AML-193 (cell line): ENCODE data around the gene SCPEP1.
"Not testable (repeated sequence)": the region's sequence is repeated elsewhere in the genome, so short reads cannot be mapped to it uniquely, and the experiment has no call there.

ENCODE experiments used
- DNase-seq, 2 experiments: peaks; one replicate each; lab custom pipeline; 2025; lab: John Stamatoyannopoulos, UW

Gene SCPEP1

DNA sequence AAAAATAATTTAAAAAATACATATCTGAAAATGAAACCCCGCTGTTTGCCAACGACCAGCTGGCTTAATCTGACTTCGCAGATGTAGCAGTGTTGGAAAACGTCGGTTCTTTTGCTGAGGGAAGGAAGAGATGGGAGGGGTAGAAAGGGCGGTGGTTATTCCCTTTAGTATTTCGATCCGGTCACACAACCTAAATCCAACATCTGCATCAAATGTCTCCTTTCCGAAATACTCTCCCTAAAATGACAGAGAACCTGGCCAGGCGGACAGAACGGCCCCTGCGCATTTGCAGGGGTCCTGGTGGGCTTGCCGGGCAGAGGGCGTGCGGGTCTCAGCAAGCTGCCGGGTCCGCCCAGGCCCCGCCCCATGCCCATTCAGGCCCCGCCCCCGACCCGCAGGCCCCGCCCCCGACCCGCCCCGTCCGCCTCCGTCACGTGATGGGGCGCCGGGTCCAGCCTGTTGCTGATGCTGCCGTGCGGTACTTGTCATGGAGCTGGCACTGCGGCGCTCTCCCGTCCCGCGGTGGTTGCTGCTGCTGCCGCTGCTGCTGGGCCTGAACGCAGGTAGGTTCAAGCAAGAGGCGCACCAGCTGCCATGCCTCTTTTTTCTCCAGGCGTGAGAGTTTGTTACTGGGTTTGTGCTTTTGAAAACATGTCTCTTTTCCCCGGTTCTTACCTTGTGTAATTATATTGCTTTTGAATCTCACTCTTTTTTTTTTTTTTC is at the start of gene SCPEP1:
TSS of gene SCPEP1 (plus strand) at position 459 of the 723 bp plus-strand sequence. CDS start at position 488, 29 bp downstream.
- DNase-seq = peak; percentile 72 to 84

- DNase-seq = no peak
Measured at GRCh38 chr17:56928586-56928985, 49.3 kb upstream of the SCPEP1 start.

- no peak for DNase-seq
Measured at GRCh38 chr17:56929362-56929969, 48.5 kb upstream of the SCPEP1 start.

DNA sequence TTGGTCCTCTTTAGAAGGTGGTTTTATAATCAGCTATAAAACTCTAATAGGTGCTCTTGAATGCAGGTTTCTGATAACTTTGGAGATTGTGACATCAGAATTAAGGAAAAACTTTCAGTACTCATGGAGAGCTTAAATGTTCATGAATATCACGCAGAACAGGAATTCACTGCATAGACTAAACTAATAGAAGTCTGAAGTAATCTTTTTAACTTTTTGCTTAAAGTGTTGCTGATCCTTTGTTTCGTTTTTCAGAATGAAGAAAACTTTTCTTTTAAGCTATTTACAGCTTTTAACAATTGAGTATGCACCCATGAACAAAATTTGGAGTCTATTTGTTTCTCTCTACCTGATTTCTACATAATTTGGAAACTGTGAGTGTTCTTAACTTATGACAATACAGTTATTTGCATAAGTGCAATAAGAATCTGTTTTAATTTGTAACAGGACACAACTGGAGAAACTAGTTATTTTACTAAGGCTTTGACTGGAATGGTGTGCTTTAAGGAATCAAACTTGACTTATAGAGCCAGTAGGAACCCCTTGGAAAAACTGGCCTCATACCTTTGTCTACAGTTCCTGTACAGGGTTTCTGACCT is 47.1 kb upstream of the SCPEP1 start:
- DNase-seq = no peak

DNA sequence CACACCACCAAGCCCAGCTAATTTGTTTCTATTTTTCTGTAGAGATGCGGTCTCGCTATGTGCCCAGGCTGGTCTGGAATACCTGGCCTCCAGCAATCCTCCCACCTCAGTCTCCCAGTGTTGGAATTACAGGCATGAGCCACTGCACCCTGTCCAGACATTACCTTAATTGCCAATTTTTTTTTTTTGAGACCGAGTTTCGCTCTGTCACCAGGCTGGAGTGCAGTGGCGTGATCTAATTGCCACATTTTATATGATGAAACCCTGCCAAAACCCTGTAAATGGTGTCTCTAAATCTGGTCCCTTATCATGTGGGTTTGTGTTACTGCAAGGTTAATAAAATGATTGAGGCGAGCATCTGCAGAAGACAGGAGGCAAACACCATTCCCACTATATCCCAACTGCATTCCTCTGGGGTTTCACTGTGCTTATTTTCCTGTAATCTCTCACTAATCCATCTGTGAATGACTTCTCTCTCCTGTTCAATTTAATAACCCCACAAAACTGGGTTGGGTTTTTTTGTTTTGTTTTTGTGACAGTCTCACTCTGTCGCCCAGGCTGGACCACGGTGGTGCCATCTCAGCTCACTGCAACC is 44.7 kb upstream of the SCPEP1 start:
- DNase-seq = no peak

DNA sequence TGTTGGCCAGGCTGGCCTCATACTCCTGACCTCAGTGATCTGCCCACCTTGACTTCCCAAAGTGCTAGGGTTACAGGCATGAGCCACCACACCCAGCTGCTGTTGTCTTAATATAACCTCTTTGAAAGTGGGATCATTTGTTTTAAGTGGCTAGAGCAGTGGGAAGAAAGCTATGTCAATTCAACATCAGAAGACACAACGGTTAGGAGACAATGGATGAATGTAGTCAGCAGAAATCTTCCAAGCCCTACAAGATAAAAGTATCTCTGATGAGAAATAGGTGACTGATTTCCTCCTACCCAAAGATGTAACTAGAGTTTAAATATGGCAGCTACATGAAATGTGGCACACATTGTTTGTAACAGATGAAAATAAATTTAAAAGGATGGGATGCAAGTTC is 44.1 kb upstream of the SCPEP1 start:
- DNase-seq = no peak

- DNase-seq = no peak
Measured at GRCh38 chr17:56934280-56934679, 43.7 kb upstream of the SCPEP1 start.

GRCh38 chr17:56935461-56935860 is 42.5 kb upstream of the SCPEP1 start:
- DNase-seq = no peak

GRCh38 chr17:56936697-56937322 is 41.1 kb upstream of the SCPEP1 start:
- no peak for DNase-seq

DNA sequence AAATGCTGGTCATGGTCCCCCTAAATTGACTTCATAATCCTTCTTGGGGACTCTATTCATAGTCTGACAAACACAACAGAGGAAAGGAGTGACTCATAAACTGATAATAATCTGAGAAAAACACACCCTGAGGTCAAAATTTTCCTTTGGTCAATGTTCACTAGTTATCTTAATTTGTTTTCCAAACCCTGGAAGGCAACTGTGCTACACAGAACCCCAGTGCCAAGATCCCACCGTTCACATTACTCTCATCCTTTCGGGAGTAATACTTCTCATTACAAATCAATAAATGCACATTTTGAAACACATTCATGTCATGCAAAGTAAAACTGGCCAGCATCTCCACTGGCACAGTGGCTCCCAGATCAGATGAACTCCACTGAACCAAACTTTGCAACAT is 40.2 kb upstream of the SCPEP1 start:
- DNase-seq = no peak

DNA sequence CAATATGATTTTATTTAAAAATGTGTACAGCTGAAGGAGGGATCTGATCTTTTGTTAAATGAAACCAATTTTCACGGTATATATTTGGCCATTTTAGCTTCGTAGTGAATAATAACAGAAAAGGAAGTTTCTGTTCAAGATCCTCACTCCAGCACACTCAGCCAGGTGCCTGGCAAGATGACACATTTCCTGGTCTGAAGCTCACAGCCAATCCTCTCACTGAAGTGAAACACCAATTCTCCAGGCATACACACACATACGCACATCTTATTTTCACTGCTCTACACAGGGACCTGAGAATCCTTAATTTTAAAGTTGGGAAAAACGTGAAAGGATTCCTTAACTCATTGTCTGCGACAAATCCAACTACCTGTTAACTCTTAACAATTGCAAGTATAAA is 39.7 kb upstream of the SCPEP1 start:
- not testable (repeated sequence) for DNase-seq

DNA sequence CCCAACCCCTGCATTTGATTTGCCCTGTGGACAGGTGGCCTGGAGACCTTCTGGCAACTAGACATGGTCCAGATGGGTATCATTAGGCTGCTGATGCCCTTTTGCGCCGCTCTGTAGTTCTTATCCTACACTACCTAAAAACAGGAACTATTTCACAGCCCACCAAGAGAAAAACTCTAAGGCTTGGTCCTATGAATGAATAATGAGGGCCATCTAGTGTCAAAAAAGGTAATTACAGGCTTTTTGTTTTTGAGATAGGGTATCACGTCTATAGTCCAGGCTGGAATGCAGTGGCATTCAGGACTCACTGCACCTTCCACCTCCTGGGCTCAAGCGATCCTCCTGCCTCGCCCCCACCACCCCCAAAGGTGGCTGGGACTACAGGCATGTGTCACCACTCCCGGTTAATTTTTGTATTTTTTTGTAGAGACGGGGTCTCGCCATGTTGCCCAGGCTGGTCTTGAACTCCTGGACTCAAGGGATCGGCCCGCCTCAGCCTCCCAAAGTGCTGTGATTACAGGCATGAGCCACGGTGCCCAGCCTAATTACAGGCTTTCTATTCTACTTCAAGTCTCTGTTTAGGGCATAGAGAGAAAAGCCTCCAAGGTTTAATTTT is 38.0 kb upstream of the SCPEP1 start:
- peak; percentile 80 to 85 for DNase-seq

DNA sequence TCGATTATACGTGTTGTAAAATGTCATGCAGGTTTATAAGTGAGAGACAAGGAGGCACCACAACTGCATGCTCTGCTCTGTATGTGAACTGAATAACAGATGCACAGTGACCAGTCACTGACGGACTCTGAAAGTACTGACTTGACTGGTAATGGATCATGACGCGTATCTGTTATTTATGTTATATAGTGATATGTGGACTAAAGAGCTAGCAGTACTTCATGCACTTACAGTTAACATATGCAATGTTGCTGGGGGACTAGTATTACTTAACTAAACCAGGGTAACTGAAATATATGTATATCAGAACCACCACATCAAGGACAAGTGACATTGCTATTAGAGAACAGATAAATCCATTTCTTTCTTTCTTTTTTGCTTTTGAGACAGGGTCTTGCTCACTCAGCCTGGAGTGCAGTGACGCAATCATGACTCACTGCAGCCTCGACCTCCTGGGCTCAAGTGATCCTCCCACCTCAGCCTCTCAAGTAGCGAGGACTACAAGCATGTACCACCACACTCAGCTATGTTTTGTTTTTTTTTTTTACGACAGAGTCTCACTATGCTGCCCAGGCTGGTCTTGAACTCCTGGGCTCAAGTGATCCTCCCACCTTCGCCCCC is 34.3 kb upstream of the SCPEP1 start:
- DNase-seq = no peak

- no peak for DNase-seq
Measured at GRCh38 chr17:56945938-56946505, 31.9 kb upstream of the SCPEP1 start.

DNA sequence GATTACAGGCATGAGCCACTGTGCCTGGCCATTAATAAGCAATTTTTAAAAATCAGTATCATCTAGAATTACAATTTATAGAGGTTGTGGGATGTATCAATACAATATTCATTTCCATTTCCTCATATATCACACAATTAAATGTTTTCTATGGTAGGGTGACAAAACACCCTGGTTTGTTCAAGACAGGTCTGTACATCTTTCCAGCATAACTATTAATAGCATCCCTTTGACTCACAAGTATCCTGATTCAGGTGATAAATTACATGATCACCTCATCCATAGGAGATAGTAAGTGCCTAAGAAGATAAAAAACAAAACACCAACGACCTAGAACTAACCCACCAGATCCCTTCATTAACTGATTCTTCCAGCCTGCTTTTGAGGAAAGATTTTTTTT is 30.2 kb upstream of the SCPEP1 start:
- DNase-seq = no peak

DNA sequence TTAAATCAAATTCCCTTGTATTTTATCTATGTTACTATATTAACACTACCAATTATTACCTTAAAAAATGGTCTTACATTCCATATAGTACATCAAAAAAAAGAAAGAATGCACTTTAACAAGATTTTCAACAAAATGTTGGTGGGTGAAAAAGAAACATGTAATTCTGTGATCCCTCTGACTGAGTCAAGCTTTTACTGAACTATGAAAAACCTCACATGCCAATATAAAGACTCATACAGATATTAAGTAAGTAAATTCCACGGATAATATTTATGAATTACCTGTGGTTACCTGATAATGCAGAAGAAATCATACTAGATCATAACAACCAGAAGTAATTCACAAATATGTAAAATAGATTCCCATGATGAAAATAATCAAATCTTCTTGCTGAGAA is 29.4 kb upstream of the SCPEP1 start:
- DNase-seq = no peak

- no peak for DNase-seq
Measured at GRCh38 chr17:56949595-56949994, 28.3 kb upstream of the SCPEP1 start.

- DNase-seq = no peak
Measured at GRCh38 chr17:56956992-56957391, 20.9 kb upstream of the SCPEP1 start.

DNA sequence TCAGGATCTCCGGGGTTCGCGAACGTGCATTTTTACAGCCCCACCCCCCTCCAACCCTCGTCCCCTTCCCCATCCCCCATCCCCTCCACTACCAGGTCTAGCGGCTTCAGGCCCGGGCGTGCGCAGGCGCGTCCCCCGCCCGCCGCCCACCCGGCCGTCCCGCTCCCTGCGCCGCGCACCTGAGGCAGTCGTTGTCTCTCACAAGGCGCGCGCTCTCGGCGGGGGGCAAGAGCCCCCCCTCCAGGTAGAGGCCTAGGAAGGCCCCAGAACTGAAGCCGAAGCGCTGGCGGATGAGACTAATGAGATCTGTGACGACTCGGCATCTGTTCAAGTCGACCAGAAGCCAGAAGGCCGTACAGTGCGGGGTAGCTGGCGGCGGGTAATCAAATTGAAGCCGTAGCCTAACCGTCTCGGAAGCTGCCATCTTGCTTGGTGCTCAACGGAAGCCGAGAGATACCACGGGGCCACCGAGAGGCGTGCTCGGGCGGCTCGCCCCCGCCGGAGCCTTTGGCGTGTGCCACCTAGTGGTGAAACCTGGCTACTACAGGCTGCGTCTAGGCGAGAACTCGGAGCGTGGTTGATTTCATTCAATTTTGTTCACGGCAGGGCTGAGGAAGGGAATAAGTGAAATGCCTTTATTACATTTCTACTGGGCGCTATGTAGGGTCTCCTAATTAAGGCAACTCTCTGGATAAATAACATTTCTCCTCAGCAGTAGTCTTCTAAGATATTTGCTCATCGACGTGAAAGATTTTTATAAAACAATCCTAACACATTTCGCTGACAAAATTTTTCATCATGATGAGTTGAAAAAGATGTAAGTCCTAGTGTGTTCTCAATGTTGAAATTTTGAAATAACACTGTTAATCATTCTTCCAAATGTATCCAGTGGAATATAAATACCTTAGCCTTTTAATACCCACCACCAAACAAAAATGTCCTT is 17.1 kb upstream of the SCPEP1 start, which contains the start of gene COIL:
TSS of gene COIL (minus strand) at position 455 of the 943 bp plus-strand sequence. CDS start at position 424, 31 bp downstream.
- peak; percentile 89 to 92 for DNase-seq

DNA sequence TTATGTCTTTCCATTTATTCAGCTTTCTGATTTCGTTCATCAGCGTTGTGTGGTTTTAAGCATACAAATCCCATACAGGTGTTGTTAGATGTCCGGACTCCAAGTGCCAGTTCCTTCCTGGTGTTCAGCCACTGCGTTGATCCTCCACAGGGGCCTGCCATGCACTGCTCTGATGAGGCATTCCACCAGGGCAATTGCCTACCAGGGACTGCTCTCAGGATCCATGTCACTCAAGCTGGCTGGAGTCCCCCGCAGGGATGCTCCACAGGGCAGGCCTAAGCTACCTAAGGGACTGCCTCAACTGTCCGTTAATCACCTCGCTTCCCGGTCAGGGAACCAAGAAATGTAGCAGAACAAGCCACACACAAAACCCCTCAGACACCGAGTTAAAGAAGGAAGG is 12.7 kb upstream of the SCPEP1 start:
- not testable (repeated sequence) for DNase-seq
